ENCODE results near the gene DNAH8. TPM values are rescaled to one million over a fixed set of nuclear protein-coding genes. Genes with fewer than 3 reads are reported as not detected.
A peak's percentile ranks its signal among the peaks of the same experiment; 100 is the strongest.

DNAH8 gene
- total RNA-seq, 1 experiment from 2014 or later: 0.05 TPM

- no peak for DNase-seq
- intact Hi-C loops (cut with micrococcal nuclease; ENCODE audit: unreplicated experiment): no loop called here
- Mint-ChIP-seq H3K4me3 (ENCODE audit: low read depth, unreplicated experiment) (no peak overlapping the region), H3K9me3 (ENCODE audit: low read depth, unreplicated experiment) (no peaks in the 10 kb centered on the region), H3K27me3 (ENCODE audit: unreplicated experiment) (no peaks in the 10 kb centered on the region), H3K4me1 (ENCODE audit: low read depth, unreplicated experiment) (no peaks in the 10 kb centered on the region), H3K27ac (ENCODE audit: unreplicated experiment) (no peak overlapping the region), H3K36me3 (ENCODE audit: insufficient read depth, unreplicated experiment) (no peaks in the 10 kb centered on the region)
- BruUV-seq (replicated peaks): no TSS peak
- no peak for TF ChIP-seq CTCF (IDR thresholded peaks at IDR 0.05; ENCODE audit: unreplicated experiment)
- CTCF ChIA-PET: no interaction called here
These were observed 273.8 kb downstream of the DNAH8 start for GRCh38 chr6:38988736-38989449.

GRCh38 chr6:38990475-38990874 is 275.4 kb downstream of the DNAH8 start:
- no peak overlapping the region for H3K4me3 Mint-ChIP-seq (ENCODE audit: low read depth, unreplicated experiment)
- CTCF ChIA-PET: no interaction called here
- no peaks in the 10 kb centered on the region for H3K9me3 Mint-ChIP-seq (ENCODE audit: low read depth, unreplicated experiment)
- H3K27ac Mint-ChIP-seq (ENCODE audit: unreplicated experiment): no peak overlapping the region
- no peak for TF ChIP-seq CTCF (IDR thresholded peaks at IDR 0.05; ENCODE audit: unreplicated experiment)
- no peaks in the 10 kb centered on the region for H3K4me1 Mint-ChIP-seq (ENCODE audit: low read depth, unreplicated experiment)
- no peak for DNase-seq
- no TSS peak for BruUV-seq (replicated peaks)
- intact Hi-C loops (cut with micrococcal nuclease; ENCODE audit: unreplicated experiment): no loop called here
- no peaks in the 10 kb centered on the region for H3K27me3 Mint-ChIP-seq (ENCODE audit: unreplicated experiment)
- H3K36me3 Mint-ChIP-seq (ENCODE audit: insufficient read depth, unreplicated experiment): no peaks in the 10 kb centered on the region

- CTCF ChIA-PET: interaction anchor here (0.9 to 2.7 kb wide), 12 partner anchors 10 to 317 kb away, joined by 3 to 10 read pairs (median 3); no protein-coding TSS in a partner anchor
- no peak for TF ChIP-seq CTCF (IDR thresholded peaks at IDR 0.05; ENCODE audit: unreplicated experiment)
- intact Hi-C loops (cut with micrococcal nuclease; ENCODE audit: unreplicated experiment): loop anchor here (5.0 kb wide), 1 partner anchor 161 kb away; no protein-coding TSS in a partner anchor
- Mint-ChIP-seq H3K9me3 (ENCODE audit: low read depth, unreplicated experiment) (no peaks in the 10 kb centered on the region), H3K27ac (ENCODE audit: unreplicated experiment) (no peak overlapping the region), H3K27me3 (ENCODE audit: unreplicated experiment) (peaks cover 23% of the 10 kb centered on the region), H3K4me3 (ENCODE audit: low read depth, unreplicated experiment) (no peak overlapping the region), H3K4me1 (ENCODE audit: low read depth, unreplicated experiment) (no peaks in the 10 kb centered on the region), H3K36me3 (ENCODE audit: insufficient read depth, unreplicated experiment) (no peaks in the 10 kb centered on the region)
- BruUV-seq (replicated peaks): no TSS peak
- DNase-seq: no peak
These were observed 281.6 kb downstream of the DNAH8 start for GRCh38 chr6:38996676-38997075.

- no TSS peak for BruUV-seq (replicated peaks)
- intact Hi-C loops (cut with micrococcal nuclease; ENCODE audit: unreplicated experiment): loop anchor here (5.0 kb wide), 1 partner anchor 160 kb away; no protein-coding TSS in a partner anchor
- peak; percentile 68 for DNase-seq
These were observed 282.1 kb downstream of the DNAH8 start for GRCh38 chr6:38997128-38997761.

More at GRCh38 chr6:38997128-38997761, 282.1 kb downstream of the DNAH8 start:
- peak; percentile 68 for TF ChIP-seq CTCF (IDR thresholded peaks at IDR 0.05; ENCODE audit: unreplicated experiment)
- Mint-ChIP-seq H3K9me3 (ENCODE audit: low read depth, unreplicated experiment) (no peaks in the 10 kb centered on the region), H3K36me3 (ENCODE audit: insufficient read depth, unreplicated experiment) (no peaks in the 10 kb centered on the region), H3K27me3 (ENCODE audit: unreplicated experiment) (peaks cover 29% of the 10 kb centered on the region), H3K4me1 (ENCODE audit: low read depth, unreplicated experiment) (no peaks in the 10 kb centered on the region), H3K4me3 (ENCODE audit: low read depth, unreplicated experiment) (no peak overlapping the region), H3K27ac (ENCODE audit: unreplicated experiment) (no peak overlapping the region)
- CTCF ChIA-PET: interaction anchor here (0.8 to 2.7 kb wide), 13 partner anchors 9 to 316 kb away, joined by 3 to 10 read pairs (median 3); no protein-coding TSS in a partner anchor
